Mesodermal cell (in vitro differentiated cells): ENCODE results near the gene RAP1A.
A peak's percentile ranks its signal among the peaks of the same experiment; 100 is the strongest.

Experiments used
- H3K27ac ChIP-seq: 2 replicates; pipeline ENCODE4 v1.7.0; 2013; ENCODE audit warnings: mild to moderate bottlenecking, low read depth, low read length, moderate library complexity; ENCODE audit not compliant: severe bottlenecking
- H3K36me3 ChIP-seq: 2 replicates; pipeline ENCODE4 v1.7.1; 2013; ENCODE audit warnings: mild to moderate bottlenecking, low read length, moderate library complexity; ENCODE audit not compliant: control insufficient read depth, insufficient read depth
- H3K4me1 ChIP-seq: one replicate; pipeline ENCODE4 v1.7.1; 2013; ENCODE audit warnings: mild to moderate bottlenecking, low read length; ENCODE audit not compliant: insufficient read depth, control insufficient read depth, poor library complexity, severe bottlenecking
- H3K4me3 ChIP-seq: 2 replicates; pipeline ENCODE4 v1.7.0; 2013; ENCODE audit warnings: low read length, control low read depth, mild to moderate bottlenecking; ENCODE audit not compliant: insufficient read depth, poor library complexity, severe bottlenecking; ENCODE audit errors: extremely low read depth
- H3K9me3 ChIP-seq: 2 replicates; pipeline ENCODE4 v1.7.1; 2013; ENCODE audit warnings: mild to moderate bottlenecking, low read length, moderate library complexity; ENCODE audit not compliant: control insufficient read depth
- WGBS, 2 experiments: methylation state at CpG; one replicate each; pipeline ENCODE4 v1.1.5; 2013; ENCODE audit warnings: missing lambda C conversion rate in 2 of 2; ENCODE audit not compliant: insufficient coverage in 2 of 2; 5-methylcytosine and 5-hydroxymethylcytosine counted together

The RAP1A gene

GRCh38 chr1:111746614-111746999, 127.0 kb downstream of the RAP1A start:
- Histone ChIP-seq H3K4me1 (peaks cover 24% of the 10 kb centered on the region), H3K4me3 (no peak overlapping the region), H3K27ac (no peak overlapping the region), H3K9me3 (no peaks in the 10 kb centered on the region), H3K36me3 (no peaks in the 10 kb centered on the region)
- WGBS, 2 experiments = 88 to 90% methylated on average over 1 to 2 of the region's 2 CpGs

DNA sequence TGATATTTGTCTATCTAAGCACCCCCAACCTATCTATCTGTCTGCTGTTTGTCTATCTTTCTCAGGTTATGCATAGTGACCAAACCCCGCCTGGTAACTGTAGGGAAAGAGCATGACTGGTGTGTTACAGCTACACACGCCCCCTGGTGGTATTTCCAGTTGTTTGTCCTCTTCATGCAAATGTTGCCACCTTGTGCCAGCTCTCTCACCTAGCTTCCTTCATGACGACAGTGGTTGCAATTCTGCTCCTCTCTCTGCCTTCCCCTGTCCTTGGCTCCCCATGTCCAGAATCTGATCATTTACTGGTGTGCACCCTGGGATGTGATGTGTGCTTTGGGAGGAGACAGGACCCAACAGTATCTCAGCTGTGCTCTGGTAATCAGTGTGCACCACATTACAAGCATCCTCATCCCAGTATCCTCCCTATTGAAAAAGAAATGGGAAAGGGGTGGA, 127.7 kb downstream of the RAP1A start:
- no peak overlapping the region for H3K4me3 ChIP-seq
- 33 to 41% methylated on average over 2 of the region's 3 CpGs for WGBS, 2 experiments
- no peaks in the 10 kb centered on the region for H3K36me3 ChIP-seq
- H3K27ac ChIP-seq = no peak overlapping the region
- H3K9me3 ChIP-seq = no peaks in the 10 kb centered on the region
- peaks cover 24% of the 10 kb centered on the region for H3K4me1 ChIP-seq

- no peaks in the 10 kb centered on the region for H3K36me3 ChIP-seq
- H3K4me3 ChIP-seq = no peak overlapping the region
- peaks cover 19% of the 10 kb centered on the region for H3K4me1 ChIP-seq
- WGBS, 2 experiments = 96 to 100% methylated on average over 3 of the region's 4 CpGs
- no peak overlapping the region for H3K27ac ChIP-seq
- no peaks in the 10 kb centered on the region for H3K9me3 ChIP-seq
Observed at GRCh38 chr1:111747947-111748346, 128.4 kb downstream of the RAP1A start.

- Histone ChIP-seq H3K9me3 (no peaks in the 10 kb centered on the region), H3K4me3 (no peak overlapping the region), H3K36me3 (no peaks in the 10 kb centered on the region), H3K27ac (peak overlapping the region; percentile 19), H3K4me1 (peaks cover 7% of the 10 kb centered on the region)
- 92 to 100% methylated on average over 1 to 2 of the region's 3 CpGs for WGBS, 2 experiments
Observed at GRCh38 chr1:111749628-111750027, 130.0 kb downstream of the RAP1A start.

- H3K36me3 ChIP-seq = no peaks in the 10 kb centered on the region
- H3K9me3 ChIP-seq = no peaks in the 10 kb centered on the region
- H3K27ac ChIP-seq = no peak overlapping the region
- no peak overlapping the region for H3K4me3 ChIP-seq
- H3K4me1 ChIP-seq = peaks cover 7% of the 10 kb centered on the region
- WGBS, 2 experiments = 92 to 100% methylated on average over 2 of the region's 2 CpGs
Observed at GRCh38 chr1:111750856-111751255, 131.3 kb downstream of the RAP1A start.

- no peak overlapping the region for H3K27ac ChIP-seq
- no peaks in the 10 kb centered on the region for H3K9me3 ChIP-seq
- H3K36me3 ChIP-seq = peaks cover 4% of the 10 kb centered on the region
- peaks cover 10% of the 10 kb centered on the region for H3K4me1 ChIP-seq
- H3K4me3 ChIP-seq = no peak overlapping the region
- WGBS, 2 experiments = no CpG with 5 or more reads among the region's 2 CpGs
Observed at GRCh38 chr1:111751906-111752575, 132.5 kb downstream of the RAP1A start.

DNA sequence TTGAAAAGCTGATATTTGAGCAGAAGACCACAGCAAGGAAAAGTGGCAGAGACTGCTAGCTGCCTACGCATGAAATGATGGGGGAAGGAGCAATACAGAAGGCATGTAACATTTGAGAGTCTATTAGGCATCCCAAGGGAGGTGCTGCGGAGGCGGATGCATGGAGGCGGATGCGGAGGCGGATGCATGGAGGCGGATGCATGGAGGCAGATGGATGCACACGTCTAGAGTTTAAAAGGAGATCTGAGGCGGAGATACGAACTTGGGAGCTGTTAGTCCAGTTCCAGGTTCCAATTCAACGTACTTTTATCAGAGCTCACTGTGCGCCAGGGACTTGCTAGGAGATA, 135.4 kb downstream of the RAP1A start:
- peaks cover 23% of the 10 kb centered on the region for H3K36me3 ChIP-seq
- no peaks in the 10 kb centered on the region for H3K9me3 ChIP-seq
- H3K27ac ChIP-seq = peak overlapping the region; percentile 98
- peaks cover 6% of the 10 kb centered on the region for H3K4me1 ChIP-seq
- H3K4me3 ChIP-seq = peak overlapping the region; percentile 86
- 0 to 4% methylated on average over 10 to 11 of the region's 12 CpGs for WGBS, 2 experiments

GRCh38 chr1:111755331-111756123, 135.9 kb downstream of the RAP1A start, which contains the start of gene DDX20:
TSS of gene DDX20 (plus strand) at chr1:111755901. CDS start at chr1:111755925, 24 bp downstream.
- H3K4me1 ChIP-seq = peaks cover 6% of the 10 kb centered on the region
- peak within 1 kb of the TSS; percentile 86 for H3K4me3 ChIP-seq
- 0% methylated on average over 50 to 56 of the region's 67 CpGs for WGBS, 2 experiments
- H3K36me3 ChIP-seq = peaks cover 29% of the 10 kb centered on the region
- peak within 1 kb of the TSS; percentile 98 for H3K27ac ChIP-seq
- H3K9me3 ChIP-seq = no peaks in the 10 kb centered on the region

DNA sequence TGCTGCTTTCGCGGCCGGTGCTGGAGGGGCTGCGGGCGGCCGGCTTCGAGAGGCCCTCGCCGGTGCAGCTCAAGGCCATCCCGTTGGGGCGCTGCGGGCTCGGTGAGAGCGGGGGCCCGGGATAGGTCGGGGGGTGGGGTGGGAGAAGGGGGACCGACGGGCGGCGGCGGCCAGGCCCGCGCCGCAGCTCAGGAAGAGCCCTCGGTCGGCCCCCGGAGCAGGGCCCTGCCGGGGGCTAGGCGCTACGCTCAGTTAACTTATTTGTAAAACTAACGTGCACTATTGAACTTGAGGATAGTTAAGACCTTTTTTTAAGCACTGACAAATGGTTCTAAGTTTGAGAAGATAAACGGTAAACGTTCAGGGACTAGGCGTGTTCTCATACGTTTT, 136.5 kb downstream of the RAP1A start:
- Histone ChIP-seq H3K4me1 (peaks cover 6% of the 10 kb centered on the region), H3K4me3 (peak overlapping the region; percentile 86), H3K36me3 (peaks cover 35% of the 10 kb centered on the region), H3K9me3 (no peaks in the 10 kb centered on the region), H3K27ac (peak overlapping the region; percentile 98)
- WGBS, 2 experiments = 1 to 2% methylated on average over 14 to 15 of the region's 35 CpGs

DNA sequence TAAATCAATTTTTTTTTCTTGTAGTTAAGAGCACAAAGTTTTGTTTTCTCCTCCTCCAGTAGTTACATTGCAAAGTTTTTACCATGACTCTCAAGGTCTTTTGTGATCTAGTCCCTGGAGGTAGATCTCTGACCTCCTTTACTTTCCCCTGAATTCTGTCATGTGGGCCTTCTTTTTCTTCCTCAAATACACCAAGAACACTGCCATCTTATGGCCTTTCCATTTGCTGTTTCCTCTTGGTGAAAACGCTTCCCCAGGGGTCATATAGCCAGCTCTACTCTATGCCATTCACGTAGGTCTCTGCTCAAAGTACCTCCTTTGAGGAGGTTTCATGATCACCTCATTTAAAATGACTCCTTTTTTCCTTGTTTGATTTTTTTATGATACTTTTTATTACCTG, 138.8 kb downstream of the RAP1A start:
- WGBS, 2 experiments = 63 to 89% methylated on average over 1 to 2 of the region's 2 CpGs
- Histone ChIP-seq H3K4me1 (peaks cover 6% of the 10 kb centered on the region), H3K36me3 (peaks cover 46% of the 10 kb centered on the region), H3K27ac (no peak overlapping the region), H3K9me3 (no peaks in the 10 kb centered on the region), H3K4me3 (no peak overlapping the region)

GRCh38 chr1:111761717-111762116, 142.1 kb downstream of the RAP1A start:
- no peaks in the 10 kb centered on the region for H3K9me3 ChIP-seq
- no peak overlapping the region for H3K27ac ChIP-seq
- H3K4me3 ChIP-seq = no peak overlapping the region
- WGBS, 2 experiments = 80% methylated on average over 1 of the region's 2 CpGs; no CpG with 5 or more reads in 1 of the 2 experiments
- H3K36me3 ChIP-seq = peaks cover 76% of the 10 kb centered on the region
- H3K4me1 ChIP-seq = peaks cover 6% of the 10 kb centered on the region
